ENCODE results near the gene STAT6.
"Not testable (repeated sequence)": the region's sequence is repeated elsewhere in the genome, so short reads cannot be mapped to it uniquely, and the experiment has no call there.

Gene STAT6

GRCh38 chr12:57124261-57124877 is 13.2 kb upstream of the STAT6 start:
- peak; percentile 68 to 76 for DNase-seq

GRCh38 chr12:57123813-57124212 is 12.7 kb upstream of the STAT6 start:
- no peak for DNase-seq

- not testable (repeated sequence) for DNase-seq
Measured at GRCh38 chr12:57120718-57121117, 9.6 kb upstream of the STAT6 start.

- DNase-seq = no peak
Measured at GRCh38 chr12:57119294-57120085, 8.3 kb upstream of the STAT6 start.

- no peak for DNase-seq
Measured at GRCh38 chr12:57118711-57119271, 7.6 kb upstream of the STAT6 start.

GRCh38 chr12:57116580-57117281 is 5.6 kb upstream of the STAT6 start:
- no peak for DNase-seq

- DNase-seq = peak in 1 of 2 experiments; percentile 85
Measured at GRCh38 chr12:57112492-57113294, 1.5 kb upstream of the STAT6 start.

GRCh38 chr12:57110104-57111030 is 795 bp downstream of the STAT6 start:
- DNase-seq = no peak

GRCh38 chr12:57109207-57110103 is 1.7 kb downstream of the STAT6 start:
- DNase-seq = no peak

GRCh38 chr12:57107456-57108155 is 3.6 kb downstream of the STAT6 start:
- DNase-seq = no peak

- no peak for DNase-seq
Measured at GRCh38 chr12:57106021-57106708, 5.0 kb downstream of the STAT6 start.

GRCh38 chr12:57105011-57105753 is 6.0 kb downstream of the STAT6 start:
- no peak for DNase-seq

- no peak for DNase-seq
Measured at GRCh38 chr12:57104292-57104910, 6.8 kb downstream of the STAT6 start.

GRCh38 chr12:57103856-57104255 is 7.3 kb downstream of the STAT6 start:
- DNase-seq = no peak

- DNase-seq = no peak
Measured at GRCh38 chr12:57101892-57102695, 9.1 kb downstream of the STAT6 start.

- no peak for DNase-seq
Measured at GRCh38 chr12:57099766-57100165, 11.4 kb downstream of the STAT6 start.

Measured in NCI-H2081 (cell line).